ENCODE results near the gene EZR. TPM values are rescaled to one million over a fixed set of nuclear protein-coding genes. Genes with fewer than 3 reads are reported as not detected.

The EZR gene
- total and polyA plus RNA-seq, 9 of the 15 experiments (the other 6 are each of a cell fraction or from before 2014, with no cell fraction given), result 36.5 to 162 (median 104) TPM

- TF ChIP-seq ID3 (CRISPR knock-in tag; IDR thresholded peaks at IDR 0.05) (no peak), ID3 (tag; IDR thresholded peaks at IDR 0.05) (0 out of 2 replicates have a peak, but pooled peaks have one; percentile 19), CBX8 (IDR thresholded peaks at IDR 0.05; ENCODE audit: borderline replicate concordance, extremely low read depth, low read depth, low read length, poor library complexity, severe bottlenecking) (no peak), PREB (CRISPR knock-in tag; IDR thresholded peaks at IDR 0.05) (no peak), CREBBP (IDR thresholded peaks at IDR 0.05; ENCODE audit: low read depth, low read length) (no peak), CHD7 (IDR thresholded peaks at IDR 0.05; ENCODE audit: low read depth, low read length) (no peak), ZNF518B (CRISPR knock-in tag; IDR thresholded peaks at IDR 0.05) (no peak), BCL6 (CRISPR knock-in tag; IDR thresholded peaks at IDR 0.05) (no peak), HNRNPUL1 (IDR thresholded peaks at IDR 0.05; ENCODE audit: low read length) (no peak)
Observed at GRCh38 chr6:158849899-158850806, 31.0 kb upstream of the EZR start (continued).
